Gastrocnemius medialis (tissue), 4 donors: ENCODE data around the gene SACS.

Experiments
- CTCF ChIP-seq, 5 experiments: fragments of 450-650 bp in 3 of 5; fragments of 200-600 bp in 2 of 5; sonication (generic) in 2 of 5; IDR thresholded peaks in 4 of 5; conservative IDR thresholded peaks in 1 of 5; 1 replicate in 4 of 5; 2 replicates in 1 of 5; pipeline ENCODE4 v1.5.1; 2016 to 2019; ENCODE audit warnings: antibody characterized with exemption in 5 of 5, mild to moderate bottlenecking in 3 of 5, moderate library complexity in 3 of 5
- POLR2A ChIP-seq, 2 donors: fragments of 450-650 bp; IDR thresholded peaks; one replicate each; pipeline ENCODE4 v1.6.1; 2017; ENCODE audit warnings: antibody characterized with exemption in 2 of 2, mild to moderate bottlenecking in 2 of 2, moderate library complexity in 2 of 2

GRCh38 chr13:23356368-23356767 is 77.1 kb downstream of the SACS start:
- TF ChIP-seq CTCF (IDR thresholded peaks at IDR 0.05 in 4 of 5, conservative IDR thresholded peaks at IDR 0.05 in 1 of 5) (no peak), POLR2A (IDR thresholded peaks at IDR 0.05) (no peak)
